ENCODE results near the gene QRSL1. TPM values are rescaled to one million over a fixed set of nuclear protein-coding genes. Genes with fewer than 3 reads are reported as not detected.
"Not testable (repeated sequence)": the region's sequence is repeated elsewhere in the genome, so short reads cannot be mapped to it uniquely, and the experiment has no call there.

QRSL1 gene
- 14.6 TPM for total RNA-seq

DNA sequence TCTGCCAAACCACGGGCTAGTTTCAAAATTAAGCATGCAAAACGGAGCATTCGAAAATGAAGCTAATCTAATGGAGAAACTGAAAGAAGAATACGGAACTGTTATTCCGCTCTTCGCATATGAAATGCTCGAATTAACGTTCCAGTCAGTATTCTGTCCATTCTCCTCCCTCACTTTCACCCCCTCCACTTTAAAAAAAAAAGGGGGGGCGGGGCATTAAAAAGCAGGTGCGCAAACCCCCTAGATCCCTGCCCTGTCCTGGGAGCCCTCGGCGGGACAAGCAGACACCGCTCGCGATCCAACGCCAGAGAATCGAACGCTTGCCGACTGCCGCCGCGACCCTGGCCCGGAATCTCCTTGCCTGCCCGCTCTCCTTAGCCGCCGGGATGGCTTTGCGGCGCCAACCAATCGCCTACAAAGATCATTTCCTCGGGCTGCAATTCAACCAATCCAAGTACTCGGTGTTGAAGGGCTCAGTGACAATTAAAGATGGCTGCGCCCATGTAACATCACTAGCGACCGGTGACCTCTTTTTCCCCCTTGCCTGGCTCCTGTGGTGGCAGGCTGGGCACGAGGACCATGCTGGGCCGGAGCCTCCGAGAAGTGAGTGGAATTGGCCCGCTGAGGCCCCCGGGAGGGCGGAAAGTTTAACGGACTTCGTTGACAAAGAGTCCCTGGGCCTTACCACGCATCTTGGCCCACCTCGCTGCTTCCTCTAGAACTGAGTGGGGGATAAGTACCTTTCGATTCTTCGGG is at the start of gene QRSL1, which contains the start of gene RTN4IP1:
QRSL1 (plus strand) TSS at position 476 of the 756 bp plus-strand sequence; CDS start at position 580, 104 bp downstream.
RTN4IP1 (minus strand) TSS at position 396 of the 756 bp plus-strand sequence. CDS start 477 bp downstream, outside the sequence.
- Histone ChIP-seq H3K27ac (ENCODE audit: low read depth, low read length) (peak within 1 kb of the TSS; percentile 84), H3K27me3 (ENCODE audit: control insufficient read depth in 3 of 3, insufficient read depth in 3 of 3, low read length in 3 of 3) (no peaks in the 10 kb centered on the region), H3K9ac (ENCODE audit: low read depth in 1 of 3, low read length in 3 of 3) (peak within 1 kb of the TSS; percentile 92 to 95 (median 94)), H3K9me3 (ENCODE audit: control insufficient read depth in 3 of 3, low read length in 3 of 3) (no peaks in the 10 kb centered on the region), H3K4me3 (ENCODE audit: low read length in 3 of 3) (peak within 1 kb of the TSS; percentile 79 to 100 (median 98)), H3K36me3 (ENCODE audit: control insufficient read depth in 3 of 3, insufficient read depth in 3 of 3, low read length in 3 of 3) (no peaks in the 10 kb centered on the region), H3K4me1 (ENCODE audit: control insufficient read depth in 3 of 3, insufficient read depth in 3 of 3, low read length in 3 of 3) (peaks cover 4 to 20% (median 7%) of the 10 kb centered on the region in 3 donors)

GRCh38 chr6:106581468-106581867 is 47.9 kb upstream of the QRSL1 start:
- H3K36me3 ChIP-seq (ENCODE audit: control insufficient read depth in 3 of 3, insufficient read depth in 3 of 3, low read length in 3 of 3) = peaks cover 8 to 19% (median 15%) of the 10 kb centered on the region in 3 donors

DNA sequence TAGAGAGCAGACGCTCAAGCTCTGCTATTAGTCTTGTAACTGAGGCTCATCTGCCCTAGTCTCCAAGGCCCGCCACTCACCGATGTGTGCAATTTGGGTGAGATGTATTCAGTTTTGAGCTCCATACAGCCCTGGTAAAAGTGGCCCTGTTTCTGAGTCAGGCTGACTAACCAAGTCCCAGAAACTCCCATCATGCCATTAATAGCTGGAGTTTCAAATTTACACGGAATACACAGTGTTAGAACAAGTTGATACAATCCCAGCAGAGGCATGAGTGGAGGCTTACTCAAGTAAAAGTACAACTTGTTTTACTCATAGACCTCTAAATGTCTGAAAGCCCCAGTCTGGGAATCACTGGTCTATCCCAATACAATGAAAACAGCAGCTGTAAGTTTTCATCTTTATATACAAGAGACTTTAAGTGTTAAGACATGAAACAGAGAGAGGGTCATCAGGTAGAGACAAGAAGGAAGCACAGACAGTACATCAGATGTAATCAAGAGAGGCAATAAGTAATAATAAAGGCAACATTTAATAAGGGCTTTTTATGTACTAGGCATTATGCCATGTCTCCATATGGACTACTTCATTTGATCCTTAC is 42.5 kb upstream of the QRSL1 start:
- H3K9me3 ChIP-seq (ENCODE audit: control insufficient read depth in 3 of 3, low read length in 3 of 3) = no peaks in the 10 kb centered on the region
- no peak overlapping the region for H3K4me3 ChIP-seq (ENCODE audit: low read length in 3 of 3)
- no peak overlapping the region for H3K27ac ChIP-seq (ENCODE audit: low read depth, low read length)
- no peak overlapping the region for H3K9ac ChIP-seq (ENCODE audit: low read depth in 1 of 3, low read length in 3 of 3)
- peaks cover 3 to 10% (median 9%) of the 10 kb centered on the region in 3 donors for H3K4me1 ChIP-seq (ENCODE audit: control insufficient read depth in 3 of 3, insufficient read depth in 3 of 3, low read length in 3 of 3)
- no peaks in the 10 kb centered on the region for H3K27me3 ChIP-seq (ENCODE audit: control insufficient read depth in 3 of 3, insufficient read depth in 3 of 3, low read length in 3 of 3)
- peaks cover 5 to 25% (median 21%) of the 10 kb centered on the region in 3 donors for H3K36me3 ChIP-seq (ENCODE audit: control insufficient read depth in 3 of 3, insufficient read depth in 3 of 3, low read length in 3 of 3)

More at GRCh38 chr6:106581468-106581867, 47.9 kb upstream of the QRSL1 start:
- Histone ChIP-seq H3K27ac (ENCODE audit: low read depth, low read length) (peak overlapping the region; percentile 39), H3K4me1 (ENCODE audit: control insufficient read depth in 3 of 3, insufficient read depth in 3 of 3, low read length in 3 of 3) (peaks cover 0 to 9% (median 5%) of the 10 kb centered on the region in 3 donors), H3K4me3 (ENCODE audit: low read length in 3 of 3) (no peak overlapping the region), H3K9ac (ENCODE audit: low read depth in 1 of 3, low read length in 3 of 3) (no peak overlapping the region), H3K9me3 (ENCODE audit: control insufficient read depth in 3 of 3, low read length in 3 of 3) (no peaks in the 10 kb centered on the region), H3K27me3 (ENCODE audit: control insufficient read depth in 3 of 3, insufficient read depth in 3 of 3, low read length in 3 of 3) (no peaks in the 10 kb centered on the region)

DNA sequence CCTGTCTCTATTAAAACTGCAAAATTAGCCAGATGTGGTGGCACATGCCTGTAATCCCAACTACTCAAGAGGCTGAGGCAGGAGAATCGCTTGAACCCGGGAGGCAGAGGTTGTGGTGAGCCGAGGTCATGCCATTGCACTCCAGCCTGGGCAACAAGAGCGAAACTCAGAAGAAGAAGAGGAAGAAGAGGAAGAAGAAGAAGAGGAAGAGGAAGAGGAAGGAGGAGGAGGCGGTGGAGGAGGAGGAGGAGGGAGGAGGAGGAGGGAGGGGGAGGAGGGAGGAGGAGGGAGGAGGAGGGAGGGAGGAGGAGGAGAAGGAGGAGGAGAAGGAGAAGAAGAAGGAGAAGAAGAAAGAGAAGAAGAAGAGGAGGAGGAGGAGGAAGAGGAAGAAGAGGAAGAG is 40.4 kb upstream of the QRSL1 start:
- H3K9ac ChIP-seq (ENCODE audit: low read depth in 1 of 3, low read length in 3 of 3); H3K27ac ChIP-seq (ENCODE audit: low read depth, low read length); H3K9me3 ChIP-seq (ENCODE audit: control insufficient read depth in 3 of 3, low read length in 3 of 3); H3K27me3 ChIP-seq (ENCODE audit: control insufficient read depth in 3 of 3, insufficient read depth in 3 of 3, low read length in 3 of 3); H3K4me3 ChIP-seq (ENCODE audit: low read length in 3 of 3); H3K4me1 ChIP-seq (ENCODE audit: control insufficient read depth in 3 of 3, insufficient read depth in 3 of 3, low read length in 3 of 3): not testable (repeated sequence)
- peaks cover 0 to 17% (median 12%) of the 10 kb centered on the region in 3 donors for H3K36me3 ChIP-seq (ENCODE audit: control insufficient read depth in 3 of 3, insufficient read depth in 3 of 3, low read length in 3 of 3)

DNA sequence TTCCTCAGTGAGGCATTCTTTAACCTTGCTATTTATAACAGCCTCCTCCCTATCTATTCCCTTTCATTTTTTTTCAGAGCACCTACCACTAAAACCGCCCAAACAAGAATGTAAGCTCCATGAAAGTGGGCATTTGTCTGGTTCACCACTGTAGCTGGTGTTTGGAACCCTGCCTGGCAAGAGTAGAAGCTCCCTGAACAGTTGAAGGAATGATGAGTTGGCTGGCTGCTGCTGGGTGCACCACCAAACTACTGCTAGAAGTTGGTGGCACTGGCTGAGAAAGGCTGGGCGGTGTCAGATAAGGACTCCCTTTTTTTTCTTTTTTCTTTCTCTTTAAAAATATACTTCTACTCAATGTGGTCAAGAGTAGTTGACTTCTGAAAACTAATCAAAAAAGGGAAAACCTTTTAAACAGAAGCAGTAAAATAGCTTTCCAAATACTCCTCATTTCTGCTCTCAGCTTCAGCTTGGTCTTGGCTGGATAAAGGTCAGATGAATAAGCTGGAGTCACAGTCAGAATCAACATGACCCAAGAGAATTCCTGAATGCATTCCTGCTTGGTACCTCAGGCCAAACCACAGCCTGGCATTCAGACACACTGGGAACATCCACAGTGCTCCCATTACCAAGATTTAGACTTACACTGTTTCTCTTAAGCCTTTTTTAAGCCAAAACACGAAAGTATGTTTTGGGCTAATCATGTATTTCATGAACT is 38.1 kb upstream of the QRSL1 start:
- H3K36me3 ChIP-seq (ENCODE audit: control insufficient read depth in 3 of 3, insufficient read depth in 3 of 3, low read length in 3 of 3) = peaks cover 0 to 12% (median 6%) of the 10 kb centered on the region in 3 donors
- peak overlapping the region; percentile 50 for H3K27ac ChIP-seq (ENCODE audit: low read depth, low read length)
- H3K9ac ChIP-seq (ENCODE audit: low read depth in 1 of 3, low read length in 3 of 3) = no peak overlapping the region
- H3K9me3 ChIP-seq (ENCODE audit: control insufficient read depth in 3 of 3, low read length in 3 of 3) = no peaks in the 10 kb centered on the region
- peaks cover 3 to 10% (median 9%) of the 10 kb centered on the region in 3 donors for H3K4me1 ChIP-seq (ENCODE audit: control insufficient read depth in 3 of 3, insufficient read depth in 3 of 3, low read length in 3 of 3)
- H3K4me3 ChIP-seq (ENCODE audit: low read length in 3 of 3) = no peak overlapping the region
- no peaks in the 10 kb centered on the region for H3K27me3 ChIP-seq (ENCODE audit: control insufficient read depth in 3 of 3, insufficient read depth in 3 of 3, low read length in 3 of 3)

GRCh38 chr6:106599440-106599839 is 29.9 kb upstream of the QRSL1 start:
- H3K9ac ChIP-seq (ENCODE audit: low read depth in 1 of 3, low read length in 3 of 3) = no peak overlapping the region
- H3K4me3 ChIP-seq (ENCODE audit: low read length in 3 of 3) = no peak overlapping the region
- no peaks in the 10 kb centered on the region for H3K27me3 ChIP-seq (ENCODE audit: control insufficient read depth in 3 of 3, insufficient read depth in 3 of 3, low read length in 3 of 3)
- no peak overlapping the region for H3K27ac ChIP-seq (ENCODE audit: low read depth, low read length)
- no peaks in the 10 kb centered on the region for H3K9me3 ChIP-seq (ENCODE audit: control insufficient read depth in 3 of 3, low read length in 3 of 3)
- H3K4me1 ChIP-seq (ENCODE audit: control insufficient read depth in 3 of 3, insufficient read depth in 3 of 3, low read length in 3 of 3) = no peaks in the 10 kb centered on the region
- no peaks in the 10 kb centered on the region for H3K36me3 ChIP-seq (ENCODE audit: control insufficient read depth in 3 of 3, insufficient read depth in 3 of 3, low read length in 3 of 3)

GRCh38 chr6:106600329-106600728 is 29.0 kb upstream of the QRSL1 start:
- no peaks in the 10 kb centered on the region for H3K36me3 ChIP-seq (ENCODE audit: control insufficient read depth in 3 of 3, insufficient read depth in 3 of 3, low read length in 3 of 3)
- H3K4me3 ChIP-seq (ENCODE audit: low read length in 3 of 3) = no peak overlapping the region
- H3K9ac ChIP-seq (ENCODE audit: low read depth in 1 of 3, low read length in 3 of 3) = no peak overlapping the region
- no peaks in the 10 kb centered on the region for H3K4me1 ChIP-seq (ENCODE audit: control insufficient read depth in 3 of 3, insufficient read depth in 3 of 3, low read length in 3 of 3)
- no peak overlapping the region for H3K27ac ChIP-seq (ENCODE audit: low read depth, low read length)
- no peaks in the 10 kb centered on the region for H3K27me3 ChIP-seq (ENCODE audit: control insufficient read depth in 3 of 3, insufficient read depth in 3 of 3, low read length in 3 of 3)
- no peaks in the 10 kb centered on the region for H3K9me3 ChIP-seq (ENCODE audit: control insufficient read depth in 3 of 3, low read length in 3 of 3)

GRCh38 chr6:106608080-106608668 is 21.2 kb upstream of the QRSL1 start:
- Histone ChIP-seq H3K27ac (ENCODE audit: low read depth, low read length) (no peak overlapping the region), H3K36me3 (ENCODE audit: control insufficient read depth in 3 of 3, insufficient read depth in 3 of 3, low read length in 3 of 3) (peaks cover 0 to 2% (median 0%) of the 10 kb centered on the region in 3 donors), H3K9me3 (ENCODE audit: control insufficient read depth in 3 of 3, low read length in 3 of 3) (no peaks in the 10 kb centered on the region), H3K9ac (ENCODE audit: low read depth in 1 of 3, low read length in 3 of 3) (no peak overlapping the region), H3K4me1 (ENCODE audit: control insufficient read depth in 3 of 3, insufficient read depth in 3 of 3, low read length in 3 of 3) (no peaks in the 10 kb centered on the region), H3K27me3 (ENCODE audit: control insufficient read depth in 3 of 3, insufficient read depth in 3 of 3, low read length in 3 of 3) (no peaks in the 10 kb centered on the region), H3K4me3 (ENCODE audit: low read length in 3 of 3) (no peak overlapping the region)

DNA sequence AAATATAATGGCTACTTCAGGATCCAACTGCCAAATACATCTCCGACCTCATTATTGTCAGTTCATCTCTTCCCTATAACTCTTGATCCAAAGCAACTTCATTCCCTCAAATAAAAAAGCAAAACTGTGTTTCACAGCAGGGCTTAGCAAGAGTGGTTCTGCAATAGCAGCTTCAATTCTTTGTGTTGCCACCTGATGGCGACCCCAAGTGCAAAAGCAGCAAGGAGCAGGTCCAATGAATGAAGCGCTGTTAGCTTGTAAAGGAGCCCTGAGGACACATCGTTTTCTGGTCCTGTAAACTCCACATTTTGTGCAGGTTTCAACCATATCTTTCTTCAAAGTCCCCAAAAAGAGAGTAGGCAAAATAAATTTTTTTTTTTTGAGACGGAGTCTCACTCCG is 19.7 kb upstream of the QRSL1 start:
- no peaks in the 10 kb centered on the region for H3K4me1 ChIP-seq (ENCODE audit: control insufficient read depth in 3 of 3, insufficient read depth in 3 of 3, low read length in 3 of 3)
- no peaks in the 10 kb centered on the region for H3K27me3 ChIP-seq (ENCODE audit: control insufficient read depth in 3 of 3, insufficient read depth in 3 of 3, low read length in 3 of 3)
- H3K36me3 ChIP-seq (ENCODE audit: control insufficient read depth in 3 of 3, insufficient read depth in 3 of 3, low read length in 3 of 3) = peaks cover 0 to 5% (median 0%) of the 10 kb centered on the region in 3 donors
- H3K9me3 ChIP-seq (ENCODE audit: control insufficient read depth in 3 of 3, low read length in 3 of 3) = no peaks in the 10 kb centered on the region
- H3K27ac ChIP-seq (ENCODE audit: low read depth, low read length) = no peak overlapping the region
- H3K9ac ChIP-seq (ENCODE audit: low read depth in 1 of 3, low read length in 3 of 3) = no peak overlapping the region
- no peak overlapping the region for H3K4me3 ChIP-seq (ENCODE audit: low read length in 3 of 3)

All from skeletal muscle tissue (tissue), 4 donors.